ENCODE data around the gene SPAG4. TPM values are rescaled to one million over a fixed set of nuclear protein-coding genes. Genes with fewer than 3 reads are reported as not detected.

The SPAG4 gene
- total and polyA plus RNA-seq, 2 experiments from 2014 or later = 2.7 to 2.9 TPM

DNA sequence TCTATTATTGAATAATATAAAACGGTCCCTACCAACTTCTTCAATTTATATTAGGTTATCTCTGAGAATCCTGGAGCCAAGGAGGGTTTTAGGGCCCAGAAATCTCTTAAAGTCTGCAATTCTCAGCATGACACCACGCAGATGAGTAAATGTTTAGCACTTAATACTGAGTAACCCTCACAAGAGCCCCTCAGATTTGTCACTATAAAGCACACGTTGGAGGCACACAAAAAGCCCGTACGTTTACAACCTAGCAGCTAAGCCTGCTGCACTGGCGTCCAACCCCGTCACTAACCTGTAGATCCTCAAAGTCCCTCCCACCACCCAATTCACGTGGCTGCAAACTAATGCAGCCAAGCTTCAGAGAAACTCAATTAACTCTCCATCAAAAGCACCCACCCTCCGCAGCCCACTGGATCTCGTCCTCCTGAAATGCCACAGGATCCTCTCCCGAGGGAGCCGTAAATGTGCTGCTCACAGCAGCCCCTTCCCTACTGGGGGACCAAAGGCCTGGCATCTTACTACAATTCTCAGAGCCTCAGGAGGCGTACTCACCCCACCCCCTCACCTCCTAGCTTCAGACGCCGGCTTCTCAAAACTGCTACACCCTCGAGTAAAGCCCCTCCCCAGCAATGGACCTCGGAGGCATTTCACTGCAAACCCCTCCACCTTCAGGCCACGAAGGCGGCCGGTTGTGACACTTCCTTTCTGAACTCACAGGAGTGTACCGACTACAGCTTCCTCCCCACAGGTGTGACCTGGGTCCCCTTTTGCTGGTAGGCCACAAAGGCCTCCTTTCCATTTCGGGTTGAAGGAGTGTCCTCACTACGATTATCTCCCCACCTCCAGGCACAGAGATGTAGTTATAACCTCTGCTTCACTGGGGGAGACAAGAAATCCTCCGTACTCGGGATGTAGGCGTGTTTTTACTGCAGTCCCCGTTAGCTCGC, 48.2 kb downstream of the SPAG4 start:
- TF ChIP-seq NANOG (IDR thresholded peaks at IDR 0.05; ENCODE audit: borderline replicate concordance) (no peak), CREB1 (CRISPR knock-in tag; IDR thresholded peaks at IDR 0.05; ENCODE audit: low read depth) (no peak), STAT1 (IDR thresholded peaks at IDR 0.05; ENCODE audit: unreplicated experiment) (no peak), EZH2 (IDR thresholded peaks at IDR 0.05; ENCODE audit: low read depth, unreplicated experiment) (no peak)
- TF ChIP-seq, protein P1, sequence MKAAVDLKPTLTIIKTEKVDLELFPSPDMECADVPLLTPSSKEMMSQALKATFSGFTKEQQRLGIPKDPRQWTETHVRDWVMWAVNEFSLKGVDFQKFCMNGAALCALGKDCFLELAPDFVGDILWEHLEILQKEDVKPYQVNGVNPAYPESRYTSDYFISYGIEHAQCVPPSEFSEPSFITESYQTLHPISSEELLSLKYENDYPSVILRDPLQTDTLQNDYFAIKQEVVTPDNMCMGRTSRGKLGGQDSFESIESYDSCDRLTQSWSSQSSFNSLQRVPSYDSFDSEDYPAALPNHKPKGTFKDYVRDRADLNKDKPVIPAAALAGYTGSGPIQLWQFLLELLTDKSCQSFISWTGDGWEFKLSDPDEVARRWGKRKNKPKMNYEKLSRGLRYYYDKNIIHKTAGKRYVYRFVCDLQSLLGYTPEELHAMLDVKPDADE (IDR thresholded peaks at IDR 0.05) = no peak
- H3K4me3 ChIP-seq = peak overlapping the region; percentile 95
- H4K20me1 ChIP-seq (replicated peaks; ENCODE audit: insufficient read depth) = peaks cover 48% of the 10 kb centered on the region
- no peaks in the 10 kb centered on the region for H3K9me3 Mint-ChIP-seq
- peak overlapping the region; percentile 48; the same call in 1 of the 2 replicates for H2AFZ ChIP-seq
- peaks cover 8% of the 10 kb centered on the region for H3K36me3 Mint-ChIP-seq (ENCODE audit: low read depth)
- ATAC-seq (peak; percentile 59), DNase-seq (ENCODE audit: low spot score) (peak; percentile 75)
- peaks cover 38% of the 10 kb centered on the region for H3K4me1 ChIP-seq (ENCODE audit: insufficient read depth)
- peak overlapping the region; percentile 98 for H3K4me3 Mint-ChIP-seq
- peak overlapping the region; percentile 94 for H3K4me2 ChIP-seq
- peaks cover 9% of the 10 kb centered on the region for H3K27me3 Mint-ChIP-seq (ENCODE audit: insufficient read depth, low read depth, poor library complexity)
- H3K36me3 ChIP-seq (ENCODE audit: insufficient read depth) = no peaks in the 10 kb centered on the region
- no peaks in the 10 kb centered on the region for H3K27me3 ChIP-seq (ENCODE audit: insufficient read depth)
- H3K27ac ChIP-seq (ENCODE audit: low read depth) = peak overlapping the region; percentile 97
- peak overlapping the region; percentile 99 for H3K27ac Mint-ChIP-seq
- H3K9me2 ChIP-seq (ENCODE audit: insufficient read depth) = no peaks in the 10 kb centered on the region
- peaks cover 36% of the 10 kb centered on the region; the same call in 2 of the 3 replicates for H3K4me1 Mint-ChIP-seq
- H3F3A ChIP-seq (replicated peaks; ENCODE audit: low read depth) = no peaks in the 10 kb centered on the region
- H3K79me2 ChIP-seq (replicated peaks; ENCODE audit: insufficient read depth) = peaks cover 59% of the 10 kb centered on the region

DNA sequence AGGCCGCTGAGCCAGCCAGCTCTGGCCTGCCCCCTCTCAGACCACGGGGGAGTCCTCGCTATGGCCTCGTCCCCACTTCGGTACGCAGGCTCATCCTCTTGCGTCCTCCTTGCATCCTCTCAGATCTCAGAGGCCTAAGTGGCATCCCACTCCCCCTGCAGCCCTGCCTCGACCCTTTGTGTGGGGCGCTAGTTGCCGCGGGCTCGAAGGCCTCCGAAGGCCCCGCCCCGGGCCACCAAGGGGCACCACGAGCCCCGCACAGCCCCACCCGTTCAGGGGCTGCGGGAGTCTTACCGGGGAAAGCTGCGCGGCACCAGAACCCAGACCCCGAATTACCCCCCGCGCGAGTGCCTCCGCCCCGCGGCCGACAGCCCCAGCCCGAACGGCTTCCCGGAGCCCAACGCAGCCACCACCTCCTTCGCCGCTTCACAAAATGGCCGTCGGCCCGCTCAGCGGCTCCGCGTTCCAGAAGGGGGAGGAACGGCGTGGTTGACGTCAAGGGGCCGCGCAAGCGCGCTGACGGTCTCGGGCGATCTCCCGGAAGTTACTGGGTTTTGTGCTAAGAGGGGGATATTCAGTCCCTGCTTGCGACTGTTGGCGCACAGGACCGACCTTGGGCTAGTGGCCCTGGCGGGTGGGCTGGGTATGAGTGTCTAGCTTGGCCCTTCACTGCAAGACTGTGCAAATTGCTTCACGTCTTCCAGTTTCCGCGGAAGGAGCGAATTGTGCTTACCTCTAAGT, 49.0 kb downstream of the SPAG4 start, which contains the start of the genes CPNE1 and RBM12:
Gene CPNE1, minus strand, starts transcription at position 435 of the 741 bp plus-strand sequence. CDS start 31,977 bp downstream, outside the sequence.
Gene RBM12, minus strand, starts transcription at position 435 of the 741 bp plus-strand sequence. CDS start 9,578 bp downstream, outside the sequence.
- H2AFZ ChIP-seq = peak within 1 kb of the TSS; percentile 83
- no peaks in the 10 kb centered on the region for H3K36me3 ChIP-seq (ENCODE audit: insufficient read depth)
- peaks cover 40% of the 10 kb centered on the region for H4K20me1 ChIP-seq (replicated peaks; ENCODE audit: insufficient read depth)
- H3K4me2 ChIP-seq = peak within 1 kb of the TSS; percentile 94
- peak within 1 kb of the TSS; percentile 95 for H3K4me3 ChIP-seq
- H3K4me1 ChIP-seq (ENCODE audit: insufficient read depth) = peaks cover 38% of the 10 kb centered on the region
- no peaks in the 10 kb centered on the region for H3F3A ChIP-seq (replicated peaks; ENCODE audit: low read depth)
- peaks cover 51% of the 10 kb centered on the region for H3K79me2 ChIP-seq (replicated peaks; ENCODE audit: insufficient read depth)
- H3K36me3 Mint-ChIP-seq (ENCODE audit: low read depth) = peaks cover 15% of the 10 kb centered on the region
- peak within 1 kb of the TSS; percentile 97 for H3K27ac ChIP-seq (ENCODE audit: low read depth)
- H3K27me3 ChIP-seq (ENCODE audit: insufficient read depth) = no peaks in the 10 kb centered on the region
- H3K9me2 ChIP-seq (ENCODE audit: insufficient read depth) = no peaks in the 10 kb centered on the region
- H3K9me3 Mint-ChIP-seq = no peaks in the 10 kb centered on the region
- peak within 1 kb of the TSS; percentile 98 for H3K4me3 Mint-ChIP-seq
- peak within 1 kb of the TSS; percentile 99 for H3K27ac Mint-ChIP-seq
- DNase-seq (ENCODE audit: low spot score) = peak; percentile 97
- peaks cover 35% of the 10 kb centered on the region; the same call in 2 of the 3 replicates for H3K4me1 Mint-ChIP-seq
- ATAC-seq = peak; percentile 87
- peaks cover 9% of the 10 kb centered on the region for H3K27me3 Mint-ChIP-seq (ENCODE audit: insufficient read depth, low read depth, poor library complexity)
- TF ChIP-seq, protein P2, sequence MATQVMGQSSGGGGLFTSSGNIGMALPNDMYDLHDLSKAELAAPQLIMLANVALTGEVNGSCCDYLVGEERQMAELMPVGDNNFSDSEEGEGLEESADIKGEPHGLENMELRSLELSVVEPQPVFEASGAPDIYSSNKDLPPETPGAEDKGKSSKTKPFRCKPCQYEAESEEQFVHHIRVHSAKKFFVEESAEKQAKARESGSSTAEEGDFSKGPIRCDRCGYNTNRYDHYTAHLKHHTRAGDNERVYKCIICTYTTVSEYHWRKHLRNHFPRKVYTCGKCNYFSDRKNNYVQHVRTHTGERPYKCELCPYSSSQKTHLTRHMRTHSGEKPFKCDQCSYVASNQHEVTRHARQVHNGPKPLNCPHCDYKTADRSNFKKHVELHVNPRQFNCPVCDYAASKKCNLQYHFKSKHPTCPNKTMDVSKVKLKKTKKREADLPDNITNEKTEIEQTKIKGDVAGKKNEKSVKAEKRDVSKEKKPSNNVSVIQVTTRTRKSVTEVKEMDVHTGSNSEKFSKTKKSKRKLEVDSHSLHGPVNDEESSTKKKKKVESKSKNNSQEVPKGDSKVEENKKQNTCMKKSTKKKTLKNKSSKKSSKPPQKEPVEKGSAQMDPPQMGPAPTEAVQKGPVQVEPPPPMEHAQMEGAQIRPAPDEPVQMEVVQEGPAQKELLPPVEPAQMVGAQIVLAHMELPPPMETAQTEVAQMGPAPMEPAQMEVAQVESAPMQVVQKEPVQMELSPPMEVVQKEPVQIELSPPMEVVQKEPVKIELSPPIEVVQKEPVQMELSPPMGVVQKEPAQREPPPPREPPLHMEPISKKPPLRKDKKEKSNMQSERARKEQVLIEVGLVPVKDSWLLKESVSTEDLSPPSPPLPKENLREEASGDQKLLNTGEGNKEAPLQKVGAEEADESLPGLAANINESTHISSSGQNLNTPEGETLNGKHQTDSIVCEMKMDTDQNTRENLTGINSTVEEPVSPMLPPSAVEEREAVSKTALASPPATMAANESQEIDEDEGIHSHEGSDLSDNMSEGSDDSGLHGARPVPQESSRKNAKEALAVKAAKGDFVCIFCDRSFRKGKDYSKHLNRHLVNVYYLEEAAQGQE (IDR thresholded peaks at IDR 0.05; ENCODE audit: unreplicated experiment) = peak; percentile 25
- peak; percentile 99 for TF ChIP-seq POLR2AphosphoS5 (IDR thresholded peaks at IDR 0.05; ENCODE audit: low read depth)
- TF ChIP-seq CREB1 (CRISPR knock-in tag; IDR thresholded peaks at IDR 0.05; ENCODE audit: low read depth) = peak; percentile 89
- TF ChIP-seq JUNB (IDR thresholded peaks at IDR 0.05; ENCODE audit: unreplicated experiment) = no peak
- TF ChIP-seq, protein P1 (IDR thresholded peaks at IDR 0.05) = peak; percentile 59
